ENCODE results near the gene ZSCAN12. TPM values are rescaled to one million over a fixed set of nuclear protein-coding genes. Genes with fewer than 3 reads are reported as not detected.

ZSCAN12 gene
- total and polyA plus RNA-seq, 2 experiments from 2014 or later, result 7.0 to 12.0 TPM

DNA sequence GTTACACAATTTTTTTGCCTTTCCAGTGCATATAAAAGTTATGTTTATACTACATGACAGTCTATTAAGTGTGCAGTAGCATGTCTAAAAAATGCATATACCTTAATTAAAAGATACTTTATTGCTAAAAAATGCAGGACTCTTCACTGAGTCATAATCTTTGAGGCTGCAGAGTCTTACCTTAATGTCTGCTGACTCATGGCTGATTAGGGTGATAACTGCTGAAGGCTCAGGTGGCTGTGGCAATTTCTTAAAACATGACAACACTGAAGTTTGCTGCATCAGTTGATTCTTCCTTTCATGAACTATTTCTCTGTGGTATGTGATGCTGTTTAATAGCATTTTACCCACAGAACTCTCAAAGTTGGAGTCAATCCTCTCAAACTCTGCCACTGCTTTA lies 24.6 kb upstream of the ZSCAN12 start:
- Histone ChIP-seq H3K4me1 (ENCODE audit: low read depth) (no peaks in the 10 kb centered on the region), H3K36me3 (peaks cover 35% of the 10 kb centered on the region), H3K27me3 (no peaks in the 10 kb centered on the region), H3K9me3 (ENCODE audit: low read depth) (no peaks in the 10 kb centered on the region), H3K27ac (no peak overlapping the region), H3K4me3 (no peak overlapping the region)
- DNase-seq (ENCODE audit: low read depth in 1 of 2, low spot score in 1 of 2), result no peak
- TF ChIP-seq, protein P1, sequence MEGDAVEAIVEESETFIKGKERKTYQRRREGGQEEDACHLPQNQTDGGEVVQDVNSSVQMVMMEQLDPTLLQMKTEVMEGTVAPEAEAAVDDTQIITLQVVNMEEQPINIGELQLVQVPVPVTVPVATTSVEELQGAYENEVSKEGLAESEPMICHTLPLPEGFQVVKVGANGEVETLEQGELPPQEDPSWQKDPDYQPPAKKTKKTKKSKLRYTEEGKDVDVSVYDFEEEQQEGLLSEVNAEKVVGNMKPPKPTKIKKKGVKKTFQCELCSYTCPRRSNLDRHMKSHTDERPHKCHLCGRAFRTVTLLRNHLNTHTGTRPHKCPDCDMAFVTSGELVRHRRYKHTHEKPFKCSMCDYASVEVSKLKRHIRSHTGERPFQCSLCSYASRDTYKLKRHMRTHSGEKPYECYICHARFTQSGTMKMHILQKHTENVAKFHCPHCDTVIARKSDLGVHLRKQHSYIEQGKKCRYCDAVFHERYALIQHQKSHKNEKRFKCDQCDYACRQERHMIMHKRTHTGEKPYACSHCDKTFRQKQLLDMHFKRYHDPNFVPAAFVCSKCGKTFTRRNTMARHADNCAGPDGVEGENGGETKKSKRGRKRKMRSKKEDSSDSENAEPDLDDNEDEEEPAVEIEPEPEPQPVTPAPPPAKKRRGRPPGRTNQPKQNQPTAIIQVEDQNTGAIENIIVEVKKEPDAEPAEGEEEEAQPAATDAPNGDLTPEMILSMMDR (IDR thresholded peaks at IDR 0.05; ENCODE audit: low read depth, low read length), result no peak

DNA sequence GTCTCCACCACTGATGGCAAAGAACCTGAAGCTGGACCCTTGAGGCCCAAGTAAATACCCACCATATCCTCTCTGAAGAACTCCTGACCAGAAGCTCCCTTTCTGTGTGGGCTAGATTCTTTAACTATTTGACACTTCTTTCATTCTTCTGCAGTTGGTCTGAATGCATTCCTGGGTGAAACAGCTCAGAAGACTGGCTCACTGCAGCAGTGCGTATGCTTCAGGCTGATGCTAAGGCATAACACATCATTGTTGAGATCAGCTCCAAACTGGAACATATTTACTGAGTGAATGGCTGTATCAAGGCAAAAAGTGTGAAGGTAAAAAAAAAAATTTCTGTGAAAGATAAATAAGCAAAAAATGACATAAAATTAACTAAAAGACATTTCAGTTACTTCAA lies 24.0 kb upstream of the ZSCAN12 start:
- DNase-seq (ENCODE audit: low read depth in 1 of 2, low spot score in 1 of 2), result no peak
- H3K36me3 ChIP-seq, result peaks cover 33% of the 10 kb centered on the region
- H3K27ac ChIP-seq, result no peak overlapping the region
- H3K27me3 ChIP-seq, result no peaks in the 10 kb centered on the region
- H3K4me3 ChIP-seq, result no peak overlapping the region
- TF ChIP-seq, protein P1 (IDR thresholded peaks at IDR 0.05; ENCODE audit: low read depth, low read length), result no peak
- no peaks in the 10 kb centered on the region for H3K9me3 ChIP-seq (ENCODE audit: low read depth)
- no peaks in the 10 kb centered on the region for H3K4me1 ChIP-seq (ENCODE audit: low read depth)

DNA sequence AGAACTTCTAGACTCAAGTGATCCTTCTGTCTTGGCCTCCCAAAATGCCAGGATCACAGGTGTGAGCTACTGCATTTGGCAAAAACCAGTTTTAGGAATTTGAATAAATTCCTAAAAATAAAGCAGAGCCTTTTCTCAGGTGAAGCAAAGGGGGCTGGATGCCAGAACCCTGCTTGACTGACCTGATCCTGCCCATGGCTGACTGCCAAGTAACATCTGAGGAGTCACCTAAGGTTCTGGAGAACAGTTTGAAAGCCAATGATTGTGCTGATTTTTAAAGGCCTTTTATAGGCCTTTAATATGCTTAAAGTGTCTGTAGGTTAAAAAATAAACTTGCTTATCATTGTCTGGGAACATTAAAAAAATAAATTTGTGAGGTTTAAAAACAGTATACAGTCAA lies 14.1 kb upstream of the ZSCAN12 start:
- no peak overlapping the region for H3K27ac ChIP-seq
- H3K4me3 ChIP-seq, result no peak overlapping the region
- H3K4me1 ChIP-seq (ENCODE audit: low read depth), result no peaks in the 10 kb centered on the region
- TF ChIP-seq, protein P1 (IDR thresholded peaks at IDR 0.05; ENCODE audit: low read depth, low read length), result no peak
- no peaks in the 10 kb centered on the region for H3K36me3 ChIP-seq
- H3K27me3 ChIP-seq, result no peaks in the 10 kb centered on the region
- DNase-seq (ENCODE audit: low read depth in 1 of 2, low spot score in 1 of 2), result no peak
- no peaks in the 10 kb centered on the region for H3K9me3 ChIP-seq (ENCODE audit: low read depth)

DNA sequence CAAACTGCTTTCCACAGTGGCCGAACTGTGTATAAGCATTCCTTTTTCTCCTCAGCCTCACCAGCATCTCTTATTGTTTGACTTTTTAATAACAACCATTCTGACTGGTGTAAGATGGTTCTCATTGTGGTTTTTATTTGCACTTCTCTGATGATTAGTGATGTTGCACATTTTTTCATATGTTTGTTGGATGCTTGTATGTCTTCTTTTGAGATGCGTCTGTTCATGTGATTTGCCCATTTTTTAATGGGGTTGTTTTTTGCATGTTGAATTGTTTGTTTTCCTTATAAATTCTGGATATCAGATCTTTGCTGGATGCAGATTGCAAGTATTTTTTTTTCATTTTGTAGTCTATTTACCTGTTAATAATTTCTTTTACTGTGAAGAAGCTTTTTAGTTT lies 11.2 kb upstream of the ZSCAN12 start:
- TF ChIP-seq, protein P1 (IDR thresholded peaks at IDR 0.05; ENCODE audit: low read depth, low read length), result no peak
- no peak overlapping the region for H3K27ac ChIP-seq
- no peaks in the 10 kb centered on the region for H3K27me3 ChIP-seq
- no peaks in the 10 kb centered on the region for H3K9me3 ChIP-seq (ENCODE audit: low read depth)
- no peak overlapping the region for H3K4me3 ChIP-seq
- H3K36me3 ChIP-seq, result no peaks in the 10 kb centered on the region
- H3K4me1 ChIP-seq (ENCODE audit: low read depth), result no peaks in the 10 kb centered on the region
- DNase-seq (ENCODE audit: low read depth in 1 of 2, low spot score in 1 of 2), result no peak

DNA sequence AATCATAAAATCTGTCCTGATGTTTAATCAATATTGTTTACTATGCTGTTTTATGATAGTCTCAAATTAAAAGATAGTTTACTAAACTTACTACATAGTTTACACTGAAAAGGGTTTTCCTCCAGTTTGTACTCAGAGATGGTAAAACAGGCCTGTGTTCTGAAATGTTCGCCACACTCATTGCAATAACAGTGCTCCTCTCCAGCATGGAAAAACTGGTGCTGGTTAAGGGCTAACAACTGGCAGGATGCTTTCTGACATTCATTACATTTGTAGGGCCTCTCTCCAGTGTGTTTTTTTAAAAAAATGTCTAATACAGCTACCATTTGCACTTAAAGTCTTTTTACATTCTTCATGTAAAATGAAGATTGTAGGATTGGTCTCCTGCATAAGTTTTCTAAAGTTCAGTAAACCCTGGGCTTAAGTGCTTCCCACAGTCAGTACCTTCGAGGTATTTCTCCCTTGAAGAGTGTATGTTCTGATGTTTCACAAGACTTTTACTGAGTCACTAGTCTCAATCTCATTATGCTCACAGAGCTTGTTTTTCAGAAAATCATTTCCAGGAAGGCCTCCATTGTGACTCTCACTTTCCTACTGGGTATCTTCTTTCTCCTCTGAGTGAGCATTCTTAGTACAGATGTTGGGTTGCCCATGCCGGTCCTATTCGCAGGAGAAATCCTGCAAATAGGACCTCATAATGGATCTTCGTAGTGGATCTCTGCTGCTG lies 8.7 kb upstream of the ZSCAN12 start:
- Histone ChIP-seq H3K4me1 (ENCODE audit: low read depth) (no peaks in the 10 kb centered on the region), H3K4me3 (no peak overlapping the region), H3K9me3 (ENCODE audit: low read depth) (no peaks in the 10 kb centered on the region), H3K27me3 (no peaks in the 10 kb centered on the region), H3K27ac (no peak overlapping the region), H3K36me3 (no peaks in the 10 kb centered on the region)
- DNase-seq (ENCODE audit: low read depth in 1 of 2, low spot score in 1 of 2), result peak in 1 of 2 donors; percentile 3
- TF ChIP-seq, protein P1 (IDR thresholded peaks at IDR 0.05; ENCODE audit: low read depth, low read length), result no peak
